Osteoblast (primary cell): Measurements from ENCODE around the gene IL18. TPM values are rescaled to one million over a fixed set of nuclear protein-coding genes. Genes with fewer than 3 reads are reported as not detected.

ENCODE experiments used
- DNase-seq: peaks from one replicate; pipeline ENCODE4 v3.0.0; 2011; ENCODE audit warnings: low spot score, mixed read lengths; ENCODE audit not compliant: insufficient read length; ENCODE audit errors: missing footprints
- H2AFZ ChIP-seq: 2 replicates; pipeline ENCODE4 v1.6.0; 2011; ENCODE audit warnings: mild to moderate bottlenecking, low read length
- H3K27ac ChIP-seq: 2 replicates; pipeline ENCODE4 v1.5.1; 2011; ENCODE audit warnings: mild to moderate bottlenecking, low read depth, low read length, moderate library complexity
- H3K27me3 ChIP-seq: 2 replicates; pipeline ENCODE4 v1.6.0; 2012; ENCODE audit warnings: mild to moderate bottlenecking, control low read depth, inconsistent platforms, low read length, moderate library complexity; ENCODE audit not compliant: insufficient read depth
- H3K36me3 ChIP-seq: 2 replicates; pipeline ENCODE4 v1.5.1; 2011; ENCODE audit warnings: mild to moderate bottlenecking, low read length, control low read depth, moderate library complexity; ENCODE audit not compliant: insufficient read depth
- H3K4me1 ChIP-seq: 2 replicates; pipeline ENCODE4 v1.5.1; 2011; ENCODE audit warnings: mild to moderate bottlenecking, low read length, control low read depth, moderate library complexity; ENCODE audit not compliant: insufficient read depth
- H3K4me2 ChIP-seq: 2 replicates; pipeline ENCODE4 v1.6.0; 2011; ENCODE audit warnings: mild to moderate bottlenecking, low read length; ENCODE audit not compliant: insufficient read depth
- H3K4me3 ChIP-seq: fragments of 200-600 bp; sonication (generic); 3 replicates; pipeline ENCODE4 v1.5.1; 2012; ENCODE audit warnings: mild to moderate bottlenecking, low read length, inconsistent platforms; ENCODE audit not compliant: insufficient read depth
- H3K79me2 ChIP-seq: 2 replicates; pipeline ENCODE4 v1.6.0; 2012; ENCODE audit warnings: mild to moderate bottlenecking, low read length, control low read depth, inconsistent platforms; ENCODE audit not compliant: insufficient read depth
- H3K9me3 ChIP-seq: 2 replicates; pipeline ENCODE4 v1.5.1; 2011; ENCODE audit warnings: low read depth, low read length, control low read depth
- H4K20me1 ChIP-seq: 2 replicates; pipeline ENCODE4 v1.6.0; 2012; ENCODE audit warnings: mild to moderate bottlenecking, low read length, control low read depth; ENCODE audit not compliant: insufficient read depth
- CTCF ChIP-seq: IDR thresholded peaks from 2 replicates; pipeline ENCODE4 v1.5.1; 2011; ENCODE audit warnings: mild to moderate bottlenecking, low read depth, low read length, moderate library complexity; ENCODE audit errors: extremely low read depth
- total RNA-seq: library from RNA; depleted of rRNA; stranded (reverse); fragments of >200 nt; gene quantifications from 2 replicates; pipeline ENCODE4 v1.2.3, GENCODE V29; 2012

The IL18 gene
- total RNA-seq, 1 donor = not detected

- H3K4me2 ChIP-seq = no peak overlapping the region
- H3K27ac ChIP-seq = peak overlapping the region; percentile 32
- H2AFZ ChIP-seq = no peak overlapping the region
- H3K9me3 ChIP-seq = no peaks in the 10 kb centered on the region
- DNase-seq = no peak
- no peak for TF ChIP-seq CTCF
- H3K36me3 ChIP-seq = no peaks in the 10 kb centered on the region
- H4K20me1 ChIP-seq = no peaks in the 10 kb centered on the region
- H3K4me1 ChIP-seq = peaks cover 25% of the 10 kb centered on the region
- peaks cover 3% of the 10 kb centered on the region for H3K27me3 ChIP-seq
- H3K4me3 ChIP-seq = no peak overlapping the region
- no peaks in the 10 kb centered on the region for H3K79me2 ChIP-seq
These were observed 9.3 kb upstream of the IL18 start for GRCh38 chr11:112173152-112173551.

- H3K27ac ChIP-seq = peak overlapping the region; percentile 32
- no peak overlapping the region for H3K4me3 ChIP-seq
- H3K27me3 ChIP-seq = peaks cover 3% of the 10 kb centered on the region
- no peak overlapping the region for H2AFZ ChIP-seq
- no peaks in the 10 kb centered on the region for H3K9me3 ChIP-seq
- H3K4me1 ChIP-seq = peaks cover 25% of the 10 kb centered on the region
- no peaks in the 10 kb centered on the region for H4K20me1 ChIP-seq
- H3K79me2 ChIP-seq = no peaks in the 10 kb centered on the region
- TF ChIP-seq CTCF = no peak
- no peaks in the 10 kb centered on the region for H3K36me3 ChIP-seq
- peak; percentile 44 for DNase-seq
- peak overlapping the region; percentile 2 for H3K4me2 ChIP-seq
These were observed 8.6 kb upstream of the IL18 start for GRCh38 chr11:112172362-112172994.

- DNase-seq = no peak
- peak within 1 kb of the TSS; percentile 83 for H2AFZ ChIP-seq
- H3K4me1 ChIP-seq = peaks cover 26% of the 10 kb centered on the region
- no peak within 1 kb of the TSS for H3K4me3 ChIP-seq
- H3K4me2 ChIP-seq = peak within 1 kb of the TSS; percentile 40
- no peaks in the 10 kb centered on the region for H3K9me3 ChIP-seq
- no peaks in the 10 kb centered on the region for H4K20me1 ChIP-seq
- H3K36me3 ChIP-seq = no peaks in the 10 kb centered on the region
- no peak for TF ChIP-seq CTCF
- H3K27ac ChIP-seq = peak within 1 kb of the TSS; percentile 52
- H3K79me2 ChIP-seq = no peaks in the 10 kb centered on the region
- no peaks in the 10 kb centered on the region for H3K27me3 ChIP-seq
These were observed 3.3 kb upstream of the IL18 start, which contains the start of gene TEX12 for GRCh38 chr11:112167145-112167544. Gene TEX12 (plus strand): TSS chr11:112167372. CDS start chr11:112169269, 1,897 bp downstream.

- no peak for TF ChIP-seq CTCF
- Histone ChIP-seq H3K27me3 (no peaks in the 10 kb centered on the region), H3K4me3 (no peak overlapping the region), H3K79me2 (no peaks in the 10 kb centered on the region), H4K20me1 (no peaks in the 10 kb centered on the region), H3K9me3 (no peaks in the 10 kb centered on the region), H3K36me3 (no peaks in the 10 kb centered on the region), H3K4me2 (peak overlapping the region; percentile 40), H3K27ac (peak overlapping the region; percentile 52), H3K4me1 (peaks cover 20% of the 10 kb centered on the region), H2AFZ (peak overlapping the region; percentile 83)
- no peak for DNase-seq
These were observed 2.7 kb upstream of the IL18 start for GRCh38 chr11:112166562-112166961.
